ENCODE results near the gene ZFAND2A.
"Not testable (repeated sequence)": the region's sequence is repeated elsewhere in the genome, so short reads cannot be mapped to it uniquely, and the experiment has no call there.

Gene ZFAND2A

DNA sequence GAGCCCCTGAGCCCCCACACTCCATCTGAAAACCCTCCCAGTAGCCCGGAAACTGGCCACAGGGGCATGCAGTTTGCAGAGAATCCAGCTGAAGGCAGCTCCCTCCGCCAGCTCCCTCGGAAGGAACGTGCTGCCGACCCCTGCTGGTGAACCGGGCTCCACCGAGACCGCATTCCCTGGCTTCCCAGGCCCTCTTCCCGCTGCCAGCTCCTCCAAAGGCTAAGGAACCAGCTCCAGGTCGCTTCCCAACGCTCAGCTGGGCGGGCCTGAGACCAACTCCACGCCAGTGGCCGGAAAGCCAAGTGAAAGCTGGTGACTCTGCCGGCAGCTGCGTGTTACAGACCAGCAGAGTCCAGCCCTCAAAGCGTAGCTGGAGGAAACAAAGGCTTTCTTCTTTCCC lies 36.3 kb downstream of the ZFAND2A start:
- peak; percentile 64 for DNase-seq (ENCODE audit: low spot score)

DNA sequence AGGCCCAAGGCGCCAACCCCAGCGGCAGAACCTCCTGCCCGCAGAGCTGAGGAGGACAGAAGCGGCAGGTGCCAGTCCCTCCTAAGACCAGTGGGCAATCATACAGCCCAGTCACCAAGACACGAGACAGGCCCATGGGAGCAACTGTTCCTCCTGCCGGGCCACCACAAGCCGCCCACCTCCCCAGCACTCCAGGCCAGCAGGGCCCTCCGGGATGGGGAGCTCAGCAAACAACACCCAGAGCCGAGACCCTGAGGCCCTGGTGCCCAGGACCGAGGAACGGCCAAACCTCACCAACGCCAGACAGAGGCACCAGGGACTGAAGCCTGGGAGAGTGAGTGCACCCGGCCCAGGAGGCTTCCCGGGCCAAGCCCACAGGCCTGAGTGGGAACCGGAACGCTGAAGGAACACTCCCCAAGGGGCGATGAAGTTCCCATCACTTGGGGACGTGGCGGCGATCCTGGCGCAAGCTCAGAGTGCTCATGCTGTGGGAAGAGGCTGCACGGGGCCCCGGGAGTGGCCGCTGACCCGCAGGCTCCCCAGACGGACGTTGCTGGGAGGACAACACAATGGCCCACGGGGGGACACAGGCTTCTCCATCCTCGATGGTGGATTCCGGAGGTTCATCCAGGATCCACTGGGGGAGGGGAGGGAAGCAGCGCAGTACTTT lies 37.0 kb downstream of the ZFAND2A start:
- no peak for DNase-seq (ENCODE audit: low spot score)

DNA sequence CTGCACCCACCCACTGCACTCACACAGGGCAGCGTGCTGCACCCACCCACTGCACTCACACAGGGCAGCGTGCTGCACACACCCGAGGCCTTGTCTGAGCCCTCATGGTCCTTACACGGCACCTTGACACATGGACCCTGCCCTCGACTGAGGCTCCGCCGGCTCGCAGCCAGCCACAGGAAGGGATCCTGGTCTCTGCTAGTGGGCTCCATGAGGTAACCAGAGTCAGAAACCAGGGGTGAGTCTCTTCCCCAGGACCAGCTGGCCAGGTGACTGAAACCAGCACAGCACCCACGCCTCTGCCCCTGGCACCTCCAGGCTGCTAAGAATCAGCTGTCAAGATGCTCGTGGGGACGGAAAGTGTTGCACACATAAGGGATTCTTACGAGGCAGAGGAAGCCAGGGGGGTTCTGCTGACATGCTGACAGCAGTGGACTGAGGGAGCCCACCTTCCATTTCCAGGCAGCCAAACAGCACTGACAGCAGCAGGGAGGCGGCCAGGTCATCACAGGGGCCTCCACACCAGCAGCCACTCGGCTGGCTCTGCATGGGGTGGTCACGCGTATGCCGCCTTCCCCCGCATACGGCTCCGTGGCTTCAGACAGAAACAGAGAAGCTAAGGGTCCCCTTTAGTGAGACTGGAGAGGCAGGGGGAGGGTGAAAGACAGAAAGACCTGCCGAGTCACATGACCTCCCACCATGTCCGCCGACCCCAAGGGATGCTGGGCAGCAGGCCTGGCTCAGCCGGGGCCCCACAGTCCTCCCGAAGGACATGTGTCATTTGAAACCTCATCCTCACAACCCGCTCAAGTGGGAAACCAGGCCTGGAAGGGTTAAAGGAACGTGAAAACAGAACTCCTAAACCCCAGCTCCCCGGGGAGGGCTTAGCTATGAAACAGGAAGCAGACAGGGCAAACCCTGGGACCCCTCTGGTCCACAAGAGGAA lies 37.8 kb downstream of the ZFAND2A start:
- DNase-seq (ENCODE audit: low spot score): no peak

DNA sequence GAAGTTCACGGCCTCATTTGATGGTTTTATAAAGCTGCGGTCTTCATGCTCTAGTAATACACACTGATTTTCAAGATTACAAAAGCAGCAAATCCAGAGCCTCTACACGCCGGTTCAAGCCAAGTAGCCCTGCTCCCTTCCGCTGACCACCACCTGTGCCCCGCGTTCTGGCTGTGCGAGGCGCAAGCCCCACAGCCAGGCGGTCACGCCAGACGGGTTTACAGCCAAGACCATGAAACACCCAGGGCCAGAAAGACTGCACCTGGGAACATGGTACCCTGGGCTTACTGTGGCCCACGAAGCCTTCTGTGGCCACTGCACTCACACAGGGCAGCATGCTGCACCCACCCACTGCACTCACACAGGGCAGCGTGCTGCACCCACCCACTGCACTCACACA lies 38.5 kb downstream of the ZFAND2A start:
- DNase-seq (ENCODE audit: low spot score): no peak

DNA sequence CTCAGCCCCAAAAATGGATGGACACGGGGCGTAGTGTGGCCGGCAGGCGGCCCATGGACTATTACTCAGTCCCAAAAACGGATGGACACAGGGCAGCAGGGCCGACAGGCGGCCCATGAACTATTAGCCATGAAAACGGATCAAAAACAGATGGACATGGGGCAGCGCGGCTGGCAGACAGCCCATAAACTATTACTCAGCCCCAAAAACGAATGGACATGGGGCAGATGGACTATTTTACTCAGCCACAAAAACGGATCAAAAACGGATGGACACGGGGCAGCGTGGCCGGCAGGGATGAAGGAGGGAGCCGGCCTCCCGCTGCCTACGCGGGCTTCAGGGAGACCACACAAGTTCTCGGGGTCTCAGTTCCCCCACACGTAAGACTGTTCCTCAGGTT lies 39.2 kb downstream of the ZFAND2A start:
- no peak for DNase-seq (ENCODE audit: low spot score)

DNA sequence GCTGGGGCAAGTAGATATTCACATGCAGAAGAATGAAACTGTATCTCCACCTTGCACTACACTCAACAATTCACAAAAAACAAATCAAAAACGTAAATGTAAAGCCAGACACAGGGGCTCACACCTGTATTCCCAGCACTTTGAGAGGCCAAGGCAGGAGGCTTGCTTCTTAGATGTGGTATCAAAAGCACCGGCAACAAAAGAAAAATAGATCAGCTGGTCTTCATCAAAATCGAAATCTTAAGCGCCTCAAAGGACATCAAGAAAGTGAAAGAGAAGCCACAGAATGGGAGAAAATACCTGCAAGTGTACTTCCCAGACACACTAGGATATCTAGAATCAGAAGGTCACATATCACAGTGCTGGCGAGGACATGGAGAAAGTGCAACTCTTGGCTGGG lies 40.8 kb downstream of the ZFAND2A start:
- no peak for DNase-seq (ENCODE audit: low spot score)

DNA sequence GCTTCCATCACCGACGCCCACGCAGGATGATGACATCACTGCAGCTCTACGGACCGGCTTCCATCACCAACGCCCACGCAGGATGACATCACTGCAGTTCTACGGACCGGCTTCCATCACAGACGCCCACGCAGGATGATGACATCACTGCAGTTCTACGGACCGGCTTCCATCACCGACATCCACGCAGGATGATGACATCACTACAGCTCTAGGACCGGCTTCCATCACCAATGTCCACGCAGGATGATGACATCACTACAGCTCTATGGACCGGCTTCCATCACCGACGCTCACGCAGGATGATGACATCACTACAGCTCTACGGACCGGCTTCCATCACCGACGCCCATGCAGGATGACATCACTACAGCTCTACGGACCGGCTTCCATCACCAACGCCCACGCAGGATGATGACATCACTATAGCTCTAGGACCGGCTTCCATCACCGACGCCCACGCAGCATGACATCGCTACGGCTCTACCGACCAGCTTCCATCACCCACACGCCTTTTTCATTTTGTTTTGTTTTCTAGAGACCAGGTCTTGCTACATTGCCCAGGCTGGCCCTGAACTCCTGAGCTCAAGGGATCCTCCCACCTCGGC lies 42.6 kb downstream of the ZFAND2A start:
- DNase-seq (ENCODE audit: low spot score): no peak

DNA sequence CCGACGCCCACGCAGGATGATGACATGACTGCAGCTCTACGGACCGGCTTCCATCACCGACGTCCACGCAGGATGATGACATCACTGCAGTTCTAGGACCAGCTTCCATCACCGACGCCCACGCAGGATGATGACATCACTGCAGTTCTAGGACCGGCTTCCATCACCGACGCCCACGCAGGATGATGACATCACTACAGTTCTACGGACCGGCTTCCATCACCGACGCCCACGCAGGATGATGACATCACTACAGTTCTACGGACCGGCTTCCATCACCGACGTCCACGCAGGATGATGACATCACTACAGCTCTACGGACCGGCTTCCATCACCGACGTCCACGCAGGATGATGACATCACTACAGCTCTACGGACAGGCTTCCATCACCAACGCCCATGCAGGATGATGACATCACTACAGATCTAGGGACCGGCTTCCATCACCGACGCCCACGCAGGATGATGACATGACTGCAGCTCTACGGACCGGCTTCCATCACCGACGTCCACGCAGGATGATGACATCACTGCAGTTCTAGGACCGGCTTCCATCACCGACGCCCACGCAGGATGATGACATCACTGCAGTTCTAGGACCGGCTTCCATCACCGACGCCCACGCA lies 43.5 kb downstream of the ZFAND2A start:
- DNase-seq (ENCODE audit: low spot score): not testable (repeated sequence)

DNA sequence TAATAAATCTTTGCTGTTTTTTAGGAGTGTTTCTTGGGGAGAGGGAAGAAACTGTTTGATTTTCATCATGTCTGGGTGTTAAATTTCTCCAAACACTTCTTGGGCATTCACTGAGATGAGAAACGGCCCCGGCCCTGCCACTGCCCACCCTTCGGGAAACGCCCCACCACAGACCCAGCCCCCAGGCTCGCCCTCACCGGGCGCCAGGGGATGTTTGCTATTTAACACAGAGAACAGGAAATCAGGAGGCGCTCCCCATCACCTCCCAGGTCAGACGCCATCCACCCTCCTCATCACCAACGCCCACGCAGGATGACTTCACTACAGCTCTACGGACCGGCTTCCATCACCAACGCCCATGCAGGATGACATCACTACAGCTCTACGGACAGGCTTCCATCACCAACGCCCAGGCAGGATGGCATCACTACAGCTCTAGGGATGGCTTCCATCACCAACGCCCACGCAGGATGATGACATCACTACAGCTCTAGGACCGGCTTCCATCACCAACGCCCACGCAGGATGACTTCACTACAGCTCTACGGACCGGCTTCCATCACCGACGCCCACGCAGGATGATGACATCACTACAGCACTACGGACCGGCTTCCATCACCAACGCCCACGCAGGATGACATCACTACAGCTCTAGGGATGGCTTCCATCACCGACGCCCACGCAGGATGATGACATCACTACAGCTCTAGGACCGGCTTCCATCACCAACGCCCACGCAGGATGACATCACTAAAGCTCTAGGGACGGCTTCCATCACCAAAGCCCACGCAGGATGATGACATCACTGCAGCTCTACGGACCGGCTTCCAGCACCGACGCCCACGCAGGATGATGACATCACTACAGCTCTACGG lies 44.6 kb downstream of the ZFAND2A start:
- not testable (repeated sequence) for DNase-seq (ENCODE audit: low spot score)

DNA sequence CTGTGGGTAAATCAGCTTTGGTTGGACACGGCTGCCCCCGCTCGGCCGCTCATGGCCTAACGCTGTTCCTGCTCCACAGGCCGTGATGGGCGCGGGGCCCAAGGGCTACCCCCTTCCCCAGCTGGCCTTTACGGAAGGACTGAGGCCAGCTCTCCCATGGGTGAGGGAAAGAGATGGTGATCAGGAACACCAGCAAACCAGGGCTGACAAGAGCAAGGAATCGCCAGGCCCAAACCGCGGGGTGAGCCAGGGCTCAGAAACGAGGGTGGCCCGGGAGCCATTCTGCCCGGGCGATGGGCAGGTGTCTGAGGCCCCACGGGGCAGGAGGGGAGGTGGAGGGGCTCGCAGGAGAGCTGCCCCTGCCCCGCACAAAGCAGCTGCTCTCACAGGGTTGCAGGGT lies 45.5 kb downstream of the ZFAND2A start:
- no peak for DNase-seq (ENCODE audit: low spot score)

DNA sequence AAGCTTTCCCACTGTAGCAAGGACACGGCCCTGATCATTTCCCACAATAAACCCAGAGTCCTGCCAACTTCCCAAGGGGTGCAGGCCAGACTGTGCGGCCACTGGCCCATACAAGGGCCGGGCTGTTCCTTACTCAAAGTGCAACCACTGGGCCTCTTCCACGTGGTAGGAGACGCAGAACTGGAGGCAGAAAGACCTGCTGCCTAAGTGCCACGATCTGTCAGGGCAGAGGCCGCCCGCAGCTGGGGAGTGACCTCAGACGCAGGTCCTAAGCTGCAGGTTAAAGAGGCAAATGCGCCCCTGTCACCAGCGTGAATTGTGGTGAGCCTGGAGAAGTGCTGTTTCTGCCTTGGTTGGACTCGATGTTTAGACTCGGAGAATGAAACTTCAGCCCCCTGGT lies 45.9 kb downstream of the ZFAND2A start:
- no peak for DNase-seq (ENCODE audit: low spot score)

DNA sequence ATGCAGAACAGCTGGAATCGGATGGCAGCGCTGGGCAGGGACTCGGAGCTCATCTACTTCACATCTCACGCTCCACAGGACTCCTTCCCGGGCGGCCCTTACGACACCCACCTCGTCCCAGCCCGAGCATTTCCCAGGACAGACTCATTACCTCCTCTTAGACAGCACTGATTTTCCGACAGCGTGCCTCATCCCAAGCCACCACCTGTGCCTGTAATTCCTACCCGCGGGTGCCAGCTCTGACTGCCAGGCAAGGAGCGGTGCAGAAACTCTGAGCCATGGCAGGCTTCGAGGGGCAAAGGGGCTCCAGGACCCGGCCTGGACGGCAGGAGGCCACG lies 46.5 kb downstream of the ZFAND2A start:
- no peak for DNase-seq (ENCODE audit: low spot score)

DNA sequence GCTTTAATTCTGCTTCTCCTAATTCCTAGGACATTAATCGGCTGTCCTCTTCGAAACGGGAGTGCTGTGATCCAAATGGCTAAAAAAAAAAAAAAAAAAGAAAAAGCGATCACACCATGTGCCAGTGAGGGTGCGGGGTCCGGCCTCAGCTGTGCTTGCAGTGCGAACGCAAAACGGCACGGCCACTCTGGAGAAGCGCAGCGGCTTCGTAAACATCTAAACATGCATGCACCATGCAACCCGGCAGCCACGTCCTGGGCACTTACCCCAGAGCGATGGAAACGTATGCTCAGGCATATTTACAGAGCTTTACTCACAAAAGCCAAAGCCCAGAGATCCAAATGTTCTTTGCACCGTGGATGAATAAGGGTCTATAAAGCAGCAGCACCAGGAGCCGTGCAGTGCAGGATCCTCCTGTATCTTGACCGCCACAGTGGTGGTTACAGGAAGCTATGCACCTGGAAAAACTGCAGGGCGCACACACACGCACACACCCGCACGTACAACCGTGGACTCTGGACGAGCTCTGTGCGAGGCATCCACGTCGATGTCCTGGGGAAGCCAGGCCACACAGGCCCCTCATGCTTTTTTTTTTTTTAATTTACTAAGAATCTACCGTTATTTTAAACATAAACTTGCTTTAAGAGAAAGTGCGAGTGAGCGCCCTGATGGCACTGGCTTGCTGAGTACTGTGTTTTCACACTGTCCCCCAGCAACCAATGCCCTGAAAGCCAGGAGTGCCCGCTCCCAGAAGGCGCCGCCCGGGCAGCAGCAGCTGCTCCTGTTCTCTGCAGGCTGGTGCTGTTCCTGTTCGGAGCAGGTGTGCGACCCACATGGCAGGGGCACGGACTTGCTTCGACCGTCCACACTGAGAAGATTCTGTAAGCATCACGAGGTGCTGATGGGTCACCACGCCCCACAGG lies 47.1 kb downstream of the ZFAND2A start:
- DNase-seq (ENCODE audit: low spot score): no peak

DNA sequence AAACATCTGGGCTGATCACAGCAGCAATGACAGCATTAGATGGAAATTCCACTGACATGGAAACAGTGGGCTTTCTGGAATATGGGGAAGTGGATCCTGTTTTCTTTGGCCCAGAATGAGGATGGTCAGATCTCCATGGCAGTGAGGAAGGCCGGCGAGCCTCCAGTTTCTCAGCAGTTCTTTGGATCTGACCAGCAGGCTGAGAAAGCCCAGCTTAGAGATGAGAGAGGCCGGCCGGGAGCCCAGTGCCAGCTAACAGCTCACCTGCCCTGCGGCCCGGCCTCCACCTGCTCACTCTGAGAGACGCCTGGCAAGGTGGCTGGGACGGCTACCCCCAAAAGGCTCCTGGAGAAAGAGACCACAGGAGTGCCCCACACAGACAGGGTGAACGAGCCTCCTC lies 47.9 kb downstream of the ZFAND2A start:
- no peak for DNase-seq (ENCODE audit: low spot score)

DNA sequence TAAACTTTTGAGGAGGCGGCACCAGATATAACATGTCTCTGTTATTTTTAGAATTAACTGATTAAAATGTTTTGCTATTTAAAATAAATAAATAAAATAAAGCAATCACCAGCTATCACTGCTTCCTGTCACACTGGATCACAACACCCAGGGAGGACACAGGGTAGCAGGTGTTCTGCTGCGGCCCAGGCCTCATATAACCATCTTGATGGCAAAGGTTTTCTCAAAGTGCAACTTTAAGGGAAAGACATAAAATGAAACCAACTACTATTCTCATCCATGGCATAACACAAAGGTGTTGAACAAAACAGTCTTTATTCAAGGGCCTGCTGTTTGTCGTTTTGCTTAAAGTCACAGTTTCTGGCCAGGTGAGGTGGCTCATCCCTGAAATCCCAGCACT lies 48.8 kb downstream of the ZFAND2A start:
- no peak for DNase-seq (ENCODE audit: low spot score)

DNA sequence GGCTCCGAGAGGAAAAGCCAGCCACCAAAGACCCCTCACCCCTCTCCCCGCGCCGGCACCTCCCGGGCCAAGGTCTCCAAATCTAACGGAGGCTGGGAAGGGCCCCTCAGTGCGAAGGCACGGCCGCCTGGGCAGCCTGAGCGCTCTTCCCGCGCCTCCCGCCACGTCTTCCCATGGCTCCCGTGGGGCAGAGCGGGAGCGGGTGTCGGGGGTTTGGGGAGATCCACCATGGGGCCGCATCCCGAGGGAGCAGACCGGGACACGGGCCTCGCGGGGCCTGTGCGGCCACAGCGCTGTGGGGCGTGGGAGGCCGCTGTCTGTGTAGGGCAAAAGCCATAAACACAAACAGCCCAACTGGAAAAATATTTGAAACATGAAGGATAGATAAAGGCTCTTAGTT lies 49.6 kb downstream of the ZFAND2A start:
- DNase-seq (ENCODE audit: low spot score): no peak

DNA sequence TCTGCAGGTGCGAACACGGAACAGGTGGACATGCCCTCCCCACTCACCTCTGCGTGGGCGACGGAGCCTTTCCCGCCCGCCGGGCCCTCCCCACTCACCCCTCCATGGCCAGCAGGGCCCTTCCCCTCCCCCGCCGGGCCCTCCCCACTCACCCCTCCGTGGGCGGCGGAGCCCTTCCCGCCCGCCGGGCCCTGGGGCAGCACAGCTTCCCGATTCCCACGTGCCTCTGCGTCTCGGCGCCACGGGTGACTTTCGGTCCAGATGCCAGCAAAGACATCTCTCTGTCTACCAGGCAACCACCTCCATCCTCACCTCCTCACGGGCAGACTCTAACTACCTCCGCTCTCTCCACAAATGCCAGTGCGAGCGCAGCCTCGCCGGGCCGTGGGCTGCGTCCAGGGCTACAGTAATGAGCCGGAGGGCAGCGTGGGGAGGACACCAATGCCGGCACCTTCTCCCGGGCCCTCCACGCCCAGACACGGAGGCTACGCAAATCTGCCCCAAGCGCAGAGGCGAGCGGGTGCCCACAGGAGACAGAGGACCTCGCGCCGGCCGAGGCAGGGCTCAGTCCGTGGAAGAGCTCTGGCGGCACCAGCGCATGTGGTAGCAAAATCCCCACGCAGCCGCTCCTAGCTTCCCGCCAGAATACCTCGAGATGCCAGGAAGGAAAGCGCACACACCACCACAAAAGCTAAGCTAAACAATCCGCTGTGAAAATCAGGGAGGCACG lies 50.2 kb downstream of the ZFAND2A start:
- DNase-seq (ENCODE audit: low spot score): no peak

DNA sequence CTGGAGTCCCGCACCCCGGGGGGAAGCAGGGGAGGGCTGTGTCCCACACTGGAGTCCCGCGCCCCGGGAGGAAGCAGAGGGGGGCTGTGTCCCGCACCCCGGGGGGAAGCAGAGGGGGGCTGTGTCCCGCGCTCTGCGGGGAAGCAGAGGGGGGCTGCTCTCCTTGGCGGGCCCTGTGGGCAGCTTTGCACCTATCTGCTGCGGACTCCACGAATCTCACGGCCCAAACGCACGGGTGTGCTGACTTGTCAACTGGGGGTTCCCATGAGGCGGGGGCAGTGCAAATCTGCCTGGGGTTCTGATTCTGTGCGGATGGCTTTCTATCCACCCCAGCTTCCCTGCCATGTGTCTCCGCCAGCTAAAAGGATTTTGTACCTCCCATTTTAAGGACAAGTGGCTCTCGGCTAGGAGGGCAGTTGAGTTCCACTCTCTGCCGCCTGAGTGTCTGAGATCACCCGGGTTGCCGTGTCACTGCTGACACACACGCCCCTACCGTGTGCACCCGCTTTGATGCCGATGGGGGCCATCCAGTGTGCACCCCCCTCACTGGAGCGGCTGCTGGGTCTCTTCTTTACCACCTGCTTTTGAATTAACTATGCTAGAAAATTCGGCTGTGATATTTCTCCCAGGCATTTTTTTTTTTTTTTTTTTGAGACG lies 51.6 kb downstream of the ZFAND2A start:
- DNase-seq (ENCODE audit: low spot score): no peak

DNA sequence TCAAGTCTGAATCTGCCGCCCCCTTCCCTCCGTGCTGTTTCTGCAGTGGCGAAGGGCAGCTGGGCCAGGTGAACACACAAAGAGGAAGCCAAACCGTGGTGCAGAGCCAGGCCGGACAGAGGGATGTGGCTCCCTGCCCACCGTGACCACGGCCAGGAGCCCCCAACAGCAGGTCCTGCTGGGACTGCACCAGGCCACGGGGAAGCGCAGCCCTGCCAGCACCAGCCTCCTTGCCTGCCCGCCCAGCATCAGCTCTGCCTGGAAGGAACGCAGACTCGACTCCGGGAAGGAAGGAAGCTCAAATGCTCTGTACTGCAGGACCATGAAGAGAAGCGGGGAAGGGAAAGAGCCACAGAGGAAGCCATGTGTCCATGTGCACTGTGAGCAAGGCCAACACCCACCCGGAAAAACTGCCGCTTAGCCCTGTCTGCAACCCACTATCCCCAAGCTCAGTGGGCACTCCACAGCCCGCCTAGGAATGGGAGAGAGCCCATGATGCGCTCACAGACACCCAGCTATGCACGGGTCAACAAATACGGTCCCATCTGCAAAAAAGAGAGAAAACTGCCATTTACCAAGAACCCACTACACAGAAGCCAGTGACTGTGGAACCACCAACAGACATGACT lies 53.1 kb downstream of the ZFAND2A start:
- no peak for DNase-seq (ENCODE audit: low spot score)

All from pons (tissue), 1 donor.